Choroid plexus epithelial cell (primary cell): Measurements from ENCODE around the gene ZNF473.

ENCODE experiments used
- DNase-seq: peaks from one replicate; pipeline ENCODE4 v3.0.0-alpha.2; 2010; ENCODE audit warnings: low read depth
- H3K4me3 ChIP-seq: 2 replicates; pipeline ENCODE4 v1.5.1; 2011; ENCODE audit warnings: low read depth, mild to moderate bottlenecking, control low read depth, low read length, moderate library complexity
- CTCF ChIP-seq: conservative IDR thresholded peaks from 2 replicates; pipeline ENCODE4 v1.5.1; 2011; ENCODE audit warnings: low read depth, mild to moderate bottlenecking, control low read depth, inconsistent platforms, low read length, moderate library complexity

The ZNF473 gene

GRCh38 chr19:50020481-50020880, 5.3 kb upstream of the ZNF473 start:
- TF ChIP-seq CTCF, result no peak
- DNase-seq, result no peak
- H3K4me3 ChIP-seq, result no peak overlapping the region

DNA sequence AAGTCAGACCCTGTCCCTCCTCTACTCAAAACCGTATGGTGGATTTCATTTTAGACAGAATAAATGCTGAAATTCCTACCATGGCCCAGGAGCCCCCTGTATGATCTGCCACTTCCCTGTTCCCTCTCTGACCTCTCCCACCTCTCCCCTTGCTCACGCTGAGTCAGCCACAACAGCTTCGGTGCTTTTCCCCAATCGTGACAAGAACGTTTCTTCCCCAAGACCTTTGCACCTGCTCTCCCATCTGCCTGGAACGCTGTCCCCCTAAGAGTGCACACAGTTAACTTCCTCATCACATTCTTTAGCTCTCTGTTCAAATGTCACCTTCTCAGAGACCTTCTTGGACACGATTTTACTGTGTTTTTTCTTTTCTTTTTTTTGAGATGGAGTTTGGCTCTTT, 3.0 kb upstream of the ZNF473 start:
- no peak for DNase-seq
- TF ChIP-seq CTCF, result no peak
- no peak overlapping the region for H3K4me3 ChIP-seq

DNA sequence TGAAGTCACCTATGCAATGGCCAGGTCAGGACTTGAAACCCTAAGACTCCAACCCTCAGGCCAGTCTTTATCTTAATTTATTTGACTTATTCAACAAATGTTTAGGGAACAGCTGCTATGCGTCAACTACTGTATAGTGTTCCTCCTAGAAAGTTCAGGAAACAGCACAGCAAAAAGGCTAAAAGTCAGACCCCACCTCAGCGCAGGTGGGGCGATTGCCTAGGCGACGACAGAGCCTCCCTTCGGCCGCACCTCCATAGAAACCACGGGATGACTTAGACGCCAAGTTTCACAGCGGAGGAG, 1.1 kb upstream of the ZNF473 start:
- TF ChIP-seq CTCF, result no peak
- peak; percentile 56 for DNase-seq

DNA sequence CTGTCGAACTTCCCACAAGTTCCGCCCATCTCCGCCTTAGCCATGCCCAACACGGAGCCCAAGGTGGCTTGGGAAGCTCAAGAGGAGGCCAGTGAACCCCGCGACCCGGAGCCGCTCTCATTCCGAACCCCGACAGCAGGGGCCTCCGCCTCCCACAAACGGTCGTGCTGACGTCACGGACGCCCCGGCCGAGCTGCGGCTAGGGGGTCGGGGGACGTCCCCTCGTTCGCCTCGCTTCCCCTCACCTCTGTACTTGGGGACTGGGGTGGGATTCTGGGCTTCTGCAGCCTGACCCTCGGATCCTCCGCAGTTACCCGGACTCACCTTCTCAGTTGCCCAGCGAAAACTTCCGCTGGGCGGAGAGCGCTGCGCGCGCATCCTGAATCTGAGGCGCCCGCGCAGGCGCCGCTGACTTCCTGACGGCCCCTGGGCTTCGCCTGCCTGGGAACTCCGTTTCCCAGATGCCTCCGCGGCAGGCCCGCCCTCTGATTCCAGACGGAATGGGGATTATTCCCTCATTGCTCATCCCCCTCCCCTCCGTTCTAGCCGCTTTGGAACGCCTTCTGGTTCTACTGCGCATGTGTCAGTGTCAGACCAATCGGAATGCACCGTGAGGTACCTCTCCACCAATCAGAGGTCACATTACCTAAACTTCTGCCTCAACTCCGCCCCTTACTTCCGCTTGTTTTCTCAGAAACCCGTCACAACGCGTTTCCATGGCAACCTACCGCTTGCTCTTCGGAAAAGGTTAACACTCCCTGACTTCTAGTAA, 597 bp upstream of the ZNF473 start, which contains the start of gene VRK3:
Gene VRK3 (minus strand): TSS at position 351 of the 772 bp plus-strand sequence. CDS start 9,210 bp downstream, outside the sequence.
- peak within 1 kb of the TSS; percentile 100 for H3K4me3 ChIP-seq
- TF ChIP-seq CTCF, result no peak
- DNase-seq, result peak; percentile 100

More for the DNA sequence above, 1.1 kb upstream of the ZNF473 start:
- H3K4me3 ChIP-seq, result peak overlapping the region; percentile 100

DNA sequence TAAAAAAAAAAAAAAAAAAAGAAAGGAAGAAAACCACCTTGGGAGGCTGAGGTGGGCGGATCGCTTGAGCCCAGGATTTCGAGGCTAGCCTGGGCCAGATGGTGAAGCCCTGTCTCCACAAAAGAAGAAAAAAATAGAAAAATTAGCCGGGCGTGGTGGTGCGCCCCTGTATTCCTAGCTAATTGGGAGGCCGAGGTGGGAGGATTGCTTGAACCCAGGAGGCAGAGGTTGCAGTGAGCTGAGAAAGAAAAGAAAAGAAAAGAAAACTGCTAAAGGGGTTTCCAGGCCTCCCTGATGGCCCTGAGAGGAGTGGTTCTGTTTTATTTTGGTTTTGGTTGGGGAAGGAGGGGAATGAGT, 723 bp downstream of the ZNF473 start:
- H3K4me3 ChIP-seq, result peak overlapping the region; percentile 72
- no peak for DNase-seq
- no peak for TF ChIP-seq CTCF

DNA sequence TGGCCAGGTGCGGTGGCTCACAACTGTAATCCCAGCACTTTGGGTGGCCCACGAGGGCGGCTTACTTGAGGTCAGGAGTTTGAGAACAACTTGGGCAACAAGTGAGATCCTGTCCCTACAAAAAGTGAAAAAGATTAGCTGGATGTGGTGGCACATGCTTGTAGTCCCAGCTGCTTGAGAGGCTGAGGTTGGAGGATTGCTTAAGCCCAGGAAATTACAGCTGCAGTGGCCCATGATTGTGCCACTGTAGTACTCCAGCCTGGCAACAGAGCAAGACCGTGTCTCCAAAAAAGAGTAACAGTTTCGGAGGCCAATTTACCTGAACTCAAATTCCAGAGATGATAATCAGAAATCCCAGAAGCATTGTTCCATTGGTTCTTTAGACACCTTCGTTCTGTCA, 4.4 kb downstream of the ZNF473 start:
- TF ChIP-seq CTCF, result no peak
- DNase-seq, result no peak

GRCh38 chr19:50030937-50031336, 5.1 kb downstream of the ZNF473 start:
- TF ChIP-seq CTCF, result no peak
- no peak for DNase-seq
- no peak overlapping the region for H3K4me3 ChIP-seq

More for the DNA sequence above, 4.4 kb downstream of the ZNF473 start:
- H3K4me3 ChIP-seq, result no peak overlapping the region
